IMR-90 (cell line): ENCODE results near the gene DLX1.

Experiments
- CTCF ChIP-seq: conservative IDR thresholded peaks from 2 replicates; pipeline ENCODE4 v1.5.1; 2012; ENCODE audit warnings: mild to moderate bottlenecking, low read depth, low read length, improper control_type of control experiment
- POLR2A ChIP-seq: IDR thresholded peaks from 2 replicates; pipeline ENCODE4 v1.6.1; 2012; ENCODE audit warnings: mild to moderate bottlenecking, low read depth, low read length
- RFX5 ChIP-seq: IDR thresholded peaks from 2 replicates; pipeline ENCODE4 v1.8.0; 2012; ENCODE audit warnings: low read depth, mild to moderate bottlenecking, low read length, moderate library complexity
- USF2 ChIP-seq: fragments of 150-350 bp; IDR thresholded peaks from 2 replicates; pipeline ENCODE4 v1.6.1; 2017; ENCODE audit warnings: mild to moderate bottlenecking, antibody characterized with exemption, low read length, low read depth

- no peak for TF ChIP-seq CTCF
- TF ChIP-seq POLR2A: no peak
- no peak for TF ChIP-seq RFX5
- TF ChIP-seq USF2: no peak
Measured at GRCh38 chr2:172109256-172109987, 24.1 kb downstream of the DLX1 start.
